Sigmoid colon (tissue), 3 donors: Measurements from ENCODE around the gene PCDHGB4.

Experiments used
- CTCF ChIP-seq, 4 experiments: fragments of 450-650 bp in 3 of 4; fragments of 200-600 bp in 1 of 4; IDR thresholded peaks; one replicate each; pipeline ENCODE4 v1.5.1; 2016 to 2019; ENCODE audit warnings: antibody characterized with exemption in 4 of 4, mild to moderate bottlenecking in 3 of 4, moderate library complexity in 2 of 4
- POLR2A ChIP-seq, 2 donors: fragments of 450-650 bp; IDR thresholded peaks; one replicate each; pipeline ENCODE4 v1.6.1; 2016; ENCODE audit warnings: antibody characterized with exemption in 2 of 2, mild to moderate bottlenecking in 2 of 2, moderate library complexity in 2 of 2

GRCh38 chr5:141371572-141372475 is 15.7 kb upstream of the PCDHGB4 start:
- no peak for TF ChIP-seq POLR2A (IDR thresholded peaks at IDR 0.05)
- no peak for TF ChIP-seq CTCF (IDR thresholded peaks at IDR 0.05)
